A673 (cell line): ENCODE results near the gene CNTROB.

Source experiments
- CTCF ChIP-seq: fragments of 300-800, 200-600 bp; sonication (generic); conservative IDR thresholded peaks from 2 replicates; pipeline ENCODE4 v1.5.1; 2017; ENCODE audit warnings: low read depth, mild to moderate bottlenecking, antibody characterized with exemption, low read length, moderate library complexity, mixed read lengths
- EZH2 ChIP-seq: fragments of 200-600 bp; sonication (generic); IDR thresholded peaks from 2 replicates; pipeline ENCODE4 v1.6.1; 2017; ENCODE audit warnings: borderline replicate concordance, low read depth, mild to moderate bottlenecking, mixed read lengths, antibody characterized with exemption, low read length; ENCODE audit not compliant: poor library complexity, severe bottlenecking

GRCh38 chr17:7912927-7913524, 19.0 kb upstream of the CNTROB start:
- peak; percentile 70 for TF ChIP-seq CTCF
- TF ChIP-seq EZH2 = no peak
